PC-3 (cell line): Measurements from ENCODE around the gene ATXN1L.

ENCODE experiments used
- EZH2 ChIP-seq: fragments of 300-600 bp; sonication (generic); IDR thresholded peaks from one replicate; pipeline ENCODE4 v1.6.1; 2017; ENCODE audit warnings: antibody characterized with exemption, mild to moderate bottlenecking, low read length; ENCODE audit not compliant: unreplicated experiment
- EZH2phosphoT487 ChIP-seq: fragments of 300-600 bp; sonication (generic); IDR thresholded peaks from 2 replicates; pipeline ENCODE4 v1.6.1; 2018; ENCODE audit warnings: mild to moderate bottlenecking, antibody characterized with exemption, low read length, borderline replicate concordance
- TF ChIP-seq, protein P1 (sequence below): fragments of 300-600 bp; sonication (generic); conservative IDR thresholded peaks from 2 replicates; pipeline ENCODE4 v1.5.1; 2017; ENCODE audit warnings: antibody characterized with exemption, low read depth, mild to moderate bottlenecking, low read length

DNA sequence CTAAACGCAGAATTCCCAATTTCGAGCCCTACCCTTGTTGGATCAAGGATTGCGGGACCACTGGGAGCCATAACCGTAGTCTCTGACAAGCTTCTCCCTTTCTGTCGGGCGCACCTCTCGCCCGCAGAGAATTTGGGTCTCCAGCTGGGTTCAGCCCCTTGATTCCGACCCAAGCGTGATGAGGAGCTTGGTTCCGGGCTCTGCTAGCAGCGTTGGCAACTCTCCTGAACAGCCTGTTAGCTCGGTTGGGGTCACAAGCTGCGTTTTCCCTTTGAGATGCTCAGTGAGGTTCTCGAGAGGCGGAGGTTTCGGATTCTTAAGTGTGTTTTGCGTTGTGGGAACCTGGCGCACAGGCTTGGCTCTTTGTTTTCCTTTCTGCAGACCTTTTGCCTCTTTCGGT lies 655 bp downstream of the ATXN1L start:
- TF ChIP-seq, protein P1, sequence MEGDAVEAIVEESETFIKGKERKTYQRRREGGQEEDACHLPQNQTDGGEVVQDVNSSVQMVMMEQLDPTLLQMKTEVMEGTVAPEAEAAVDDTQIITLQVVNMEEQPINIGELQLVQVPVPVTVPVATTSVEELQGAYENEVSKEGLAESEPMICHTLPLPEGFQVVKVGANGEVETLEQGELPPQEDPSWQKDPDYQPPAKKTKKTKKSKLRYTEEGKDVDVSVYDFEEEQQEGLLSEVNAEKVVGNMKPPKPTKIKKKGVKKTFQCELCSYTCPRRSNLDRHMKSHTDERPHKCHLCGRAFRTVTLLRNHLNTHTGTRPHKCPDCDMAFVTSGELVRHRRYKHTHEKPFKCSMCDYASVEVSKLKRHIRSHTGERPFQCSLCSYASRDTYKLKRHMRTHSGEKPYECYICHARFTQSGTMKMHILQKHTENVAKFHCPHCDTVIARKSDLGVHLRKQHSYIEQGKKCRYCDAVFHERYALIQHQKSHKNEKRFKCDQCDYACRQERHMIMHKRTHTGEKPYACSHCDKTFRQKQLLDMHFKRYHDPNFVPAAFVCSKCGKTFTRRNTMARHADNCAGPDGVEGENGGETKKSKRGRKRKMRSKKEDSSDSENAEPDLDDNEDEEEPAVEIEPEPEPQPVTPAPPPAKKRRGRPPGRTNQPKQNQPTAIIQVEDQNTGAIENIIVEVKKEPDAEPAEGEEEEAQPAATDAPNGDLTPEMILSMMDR, result no peak
- TF ChIP-seq EZH2, result no peak
- no peak for TF ChIP-seq EZH2phosphoT487
